ENCODE data around the gene FNTB. TPM values are rescaled to one million over a fixed set of nuclear protein-coding genes. Genes with fewer than 3 reads are reported as not detected.

The FNTB gene
- total and polyA plus RNA-seq, 9 of the 15 experiments (the other 6 are each of a cell fraction or from before 2014, with no cell fraction given) = 6.9 to 23.2 (median 12.2) TPM

GRCh38 chr14:65042731-65043372, 56.2 kb downstream of the FNTB start (continued):
- peak; percentile 57; the same call in 1 of the 2 replicates for TF ChIP-seq ZNF592 (IDR thresholded peaks at IDR 0.05)
- TF ChIP-seq HBP1 (CRISPR knock-in tag; IDR thresholded peaks at IDR 0.05) = no peak
- no peak for TF ChIP-seq EWSR1 (IDR thresholded peaks at IDR 0.05; ENCODE audit: borderline replicate concordance, low read depth, partially characterized antibody)
- TF ChIP-seq CREB1 (IDR thresholded peaks at IDR 0.05) = peak; percentile 16; the same call in 1 of the 2 replicates
- no peak for TF ChIP-seq CREB1 (CRISPR knock-in tag; IDR thresholded peaks at IDR 0.05)
- no peak for TF ChIP-seq NFXL1 (CRISPR knock-in tag; IDR thresholded peaks at IDR 0.05)
- TF ChIP-seq DLX4 (CRISPR knock-in tag; IDR thresholded peaks at IDR 0.05) = no peak
- TF ChIP-seq CSDE1 (IDR thresholded peaks at IDR 0.05) = no peak
- TF ChIP-seq SIRT6 (IDR thresholded peaks at IDR 0.05; ENCODE audit: low read depth, low read length) = no peak
- no peak for TF ChIP-seq TFAM (CRISPR knock-in tag; conservative IDR thresholded peaks at IDR 0.05)
- TF ChIP-seq SFPQ (IDR thresholded peaks at IDR 0.05; ENCODE audit: low read depth, low read length) = no peak
- no peak for TF ChIP-seq JUN (IDR thresholded peaks at IDR 0.05; ENCODE audit: borderline replicate concordance, low read depth, low read length)
- no peak for TF ChIP-seq JUN (CRISPR knock-in tag; IDR thresholded peaks at IDR 0.05; ENCODE audit: borderline replicate concordance)
- TF ChIP-seq TAF9B (IDR thresholded peaks at IDR 0.05; ENCODE audit: partially characterized antibody) = no peak
- no peak for TF ChIP-seq NR2F6 (CRISPR knock-in tag; IDR thresholded peaks at IDR 0.05)
- TF ChIP-seq SIN3B (IDR thresholded peaks at IDR 0.05; ENCODE audit: low read depth) = no peak
- TF ChIP-seq FIP1L1 (IDR thresholded peaks at IDR 0.05; ENCODE audit: low read depth, low read length, poor library complexity, severe bottlenecking) = no peak
- TF ChIP-seq STAT5A (IDR thresholded peaks at IDR 0.05; ENCODE audit: borderline replicate concordance, low read length) = peak; percentile 89
- TF ChIP-seq GTF2E2 (tag; IDR thresholded peaks at IDR 0.05) = no peak
- no peak for TF ChIP-seq RBM17 (IDR thresholded peaks at IDR 0.05; ENCODE audit: borderline replicate concordance, low read depth, low read length)
- no peak for TF ChIP-seq XRCC5 (IDR thresholded peaks at IDR 0.05; ENCODE audit: low read depth, low read length)

Measured in K562 (cell line).